ELF-1 (cell line): ENCODE measurements around the gene STING1.
"Not testable (repeated sequence)": the region's sequence is repeated elsewhere in the genome, so short reads cannot be mapped to it uniquely, and the experiment has no call there.

Experiments
- DNase-seq: peaks from one replicate; pipeline ENCODE4 v3.0.0-alpha.2; 2016; ENCODE audit warnings: low read depth, low spot score

The STING1 gene

DNA sequence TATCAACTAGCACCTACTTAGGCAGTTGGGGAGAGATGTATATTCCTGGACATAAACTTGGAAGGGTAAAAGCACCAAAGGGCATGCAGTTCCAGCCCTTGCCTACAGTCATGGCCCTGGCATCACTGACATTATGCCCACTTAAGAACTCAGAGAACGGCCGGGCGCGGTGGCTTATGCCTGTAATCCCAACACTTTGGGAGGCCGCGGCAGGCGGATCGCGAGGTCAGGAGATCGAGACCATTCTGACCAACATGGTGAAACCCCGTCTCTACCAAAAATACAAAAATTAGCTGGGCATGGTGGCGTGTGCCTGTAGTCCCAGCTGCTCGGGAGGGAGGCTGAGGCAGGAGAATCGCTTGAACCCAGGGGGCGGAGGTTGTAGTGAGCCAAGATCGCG, 42.1 kb downstream of the STING1 start:
- DNase-seq, result not testable (repeated sequence)

DNA sequence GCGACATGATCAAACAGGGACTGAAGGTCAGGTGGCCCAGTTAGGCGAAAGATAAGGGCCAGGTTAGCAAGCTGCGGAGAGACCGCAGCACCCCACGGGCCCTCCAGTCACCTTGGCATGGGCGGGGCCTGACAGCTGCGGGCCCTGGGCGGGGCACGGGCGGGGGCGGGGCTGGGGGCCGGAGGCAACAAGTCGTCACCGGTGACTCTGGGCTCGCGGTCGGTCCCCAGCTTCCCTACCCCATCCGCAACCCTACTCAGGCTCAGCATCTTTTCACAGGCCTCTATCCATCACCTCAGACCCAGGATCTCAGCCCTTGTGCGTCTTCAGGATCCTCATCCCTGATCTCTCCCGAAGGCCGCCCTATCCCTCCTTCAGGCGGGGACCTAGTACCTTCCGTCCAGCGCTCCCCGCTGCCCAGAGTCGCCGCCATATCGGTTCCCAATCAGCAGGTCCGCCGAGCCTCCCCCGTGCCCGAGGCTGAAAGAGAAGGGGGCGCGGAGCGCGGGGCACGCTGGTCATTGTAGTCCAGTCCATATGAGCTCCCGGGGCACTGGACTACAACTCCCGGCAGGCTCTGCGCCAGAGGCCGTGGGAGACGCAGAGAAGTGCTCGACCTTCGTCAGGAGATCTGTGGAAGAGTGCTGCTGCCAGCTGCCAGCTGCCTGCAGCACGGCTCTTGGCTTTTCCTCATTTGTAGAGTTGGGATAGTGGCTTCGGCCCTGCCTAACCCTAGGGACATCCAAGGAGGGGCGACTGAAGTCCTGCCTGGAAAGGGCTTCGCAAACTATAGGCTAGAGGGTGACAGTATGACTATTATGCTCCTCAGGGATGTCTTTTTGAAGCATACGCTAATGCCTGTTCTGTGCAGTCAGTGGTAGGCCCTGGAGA, 43.3 kb downstream of the STING1 start, which contains the start of gene DNAJC18:
DNAJC18 (minus strand) TSS at position 513 of the 891 bp plus-strand sequence; CDS start at position 433, 80 bp downstream.
- peak; percentile 94 for DNase-seq

DNA sequence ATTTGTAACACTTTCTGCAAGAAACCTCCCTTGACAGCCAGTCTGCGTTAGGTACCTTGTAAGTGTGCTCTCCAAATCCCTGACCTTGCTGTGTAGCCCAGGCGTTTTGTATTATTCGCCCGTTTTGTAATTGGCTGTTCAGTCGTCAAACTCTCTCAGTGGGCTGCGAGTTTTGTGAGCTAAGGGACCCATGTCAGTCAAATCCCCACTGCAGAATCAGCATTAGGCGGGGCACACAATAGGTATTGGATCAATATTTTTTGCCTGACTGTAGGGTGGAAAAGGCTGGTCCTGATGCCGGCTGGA, 43.9 kb downstream of the STING1 start:
- DNase-seq, result peak; percentile 10

DNA sequence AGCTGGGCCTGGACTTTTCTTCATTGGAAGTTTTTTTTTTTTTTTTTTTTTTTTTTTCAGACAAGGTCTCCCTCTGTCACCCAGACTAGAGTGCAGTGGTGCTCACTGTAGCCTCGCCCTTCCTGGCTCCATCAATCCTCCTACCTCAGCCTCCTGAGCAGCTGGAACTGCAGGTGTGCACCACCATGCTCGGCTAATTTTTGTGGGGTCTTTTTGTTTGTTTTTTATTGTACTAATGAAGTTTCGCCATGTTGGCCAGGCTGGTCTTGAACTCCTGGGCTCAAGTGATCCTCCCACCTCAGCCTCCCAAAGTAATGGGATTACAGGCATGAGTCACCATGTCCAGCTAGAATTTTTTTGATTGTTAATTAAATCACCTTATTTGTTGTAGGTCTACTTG, 46.9 kb downstream of the STING1 start:
- DNase-seq, result no peak

DNA sequence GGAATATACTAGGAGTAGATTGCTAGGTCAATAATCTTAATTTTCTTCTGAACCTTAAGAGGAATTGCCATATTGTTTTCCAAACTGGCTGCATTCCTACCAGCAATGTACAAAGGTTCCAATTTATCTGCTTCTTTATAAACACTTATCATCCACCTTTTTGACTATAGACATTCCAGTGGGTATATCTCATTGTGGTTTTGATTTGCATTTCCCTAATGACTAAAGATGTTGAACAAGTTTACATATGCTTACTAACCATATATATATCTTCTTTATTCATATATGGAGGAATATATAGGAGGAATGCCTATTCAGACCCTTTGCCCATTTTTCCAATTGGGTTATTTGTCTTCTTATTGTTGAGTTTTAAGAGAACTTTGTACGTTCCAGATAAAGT, 50.9 kb downstream of the STING1 start:
- DNase-seq, result no peak

DNA sequence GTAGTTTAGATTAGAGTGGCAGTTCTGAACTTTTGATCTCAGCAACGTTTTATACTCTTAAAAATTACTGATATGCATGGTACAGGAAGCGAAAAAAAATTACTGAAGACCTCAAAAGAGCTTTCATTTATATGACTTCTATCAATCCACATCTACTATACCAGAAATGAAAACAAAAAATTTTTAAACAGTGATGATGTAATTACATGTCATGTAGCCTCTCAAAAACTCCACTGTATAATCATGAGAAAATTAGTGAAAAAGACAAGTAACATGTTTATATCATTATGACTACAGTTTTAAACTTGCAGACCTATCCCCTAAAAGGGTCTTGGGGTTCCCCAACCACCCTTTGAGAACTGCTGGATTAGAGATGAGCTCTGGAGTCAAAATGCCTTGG, 52.5 kb downstream of the STING1 start:
- DNase-seq, result no peak

DNA sequence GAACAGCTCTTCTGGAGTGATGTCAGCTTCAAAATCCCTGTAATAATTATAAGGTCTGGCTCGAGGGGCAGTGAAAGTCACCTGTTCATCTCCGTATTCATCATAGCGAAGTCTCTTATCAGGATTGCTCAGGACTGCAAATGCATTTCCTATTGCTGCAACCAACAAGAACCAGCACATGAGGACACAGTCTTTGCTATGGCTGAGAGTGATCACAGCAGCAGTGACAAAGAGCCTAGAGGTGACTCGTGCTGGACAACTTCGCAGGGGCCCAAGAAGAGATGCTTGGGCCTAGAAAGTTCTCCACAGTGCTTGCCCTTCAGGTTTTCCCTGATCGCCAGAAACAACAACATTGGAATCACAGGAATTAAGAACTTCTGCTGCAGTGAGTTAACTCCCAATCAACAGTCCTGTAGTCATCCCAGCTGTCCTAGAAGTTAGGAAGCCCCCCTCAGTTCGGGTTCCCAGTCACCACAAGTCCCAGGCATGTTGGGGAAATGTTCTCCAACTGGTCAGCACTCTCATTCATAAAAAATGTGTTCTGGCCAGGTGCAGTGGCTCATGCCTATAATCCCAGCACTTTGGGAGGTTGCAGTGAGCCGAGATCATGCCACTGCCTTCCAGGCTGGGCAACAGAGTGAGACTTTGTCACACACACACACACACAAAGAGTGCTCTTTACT, 56.2 kb downstream of the STING1 start:
- DNase-seq, result no peak
